NCI-H2107 treated with DMSO at 0.1 percent for 48 hours (cell line): ENCODE results near the gene TENM4.

Experiments used
- DNase-seq: peaks from one replicate; lab custom pipeline; 2025; ENCODE audit not compliant: unreplicated experiment; lab: John Stamatoyannopoulos, UW

Gene TENM4

DNA sequence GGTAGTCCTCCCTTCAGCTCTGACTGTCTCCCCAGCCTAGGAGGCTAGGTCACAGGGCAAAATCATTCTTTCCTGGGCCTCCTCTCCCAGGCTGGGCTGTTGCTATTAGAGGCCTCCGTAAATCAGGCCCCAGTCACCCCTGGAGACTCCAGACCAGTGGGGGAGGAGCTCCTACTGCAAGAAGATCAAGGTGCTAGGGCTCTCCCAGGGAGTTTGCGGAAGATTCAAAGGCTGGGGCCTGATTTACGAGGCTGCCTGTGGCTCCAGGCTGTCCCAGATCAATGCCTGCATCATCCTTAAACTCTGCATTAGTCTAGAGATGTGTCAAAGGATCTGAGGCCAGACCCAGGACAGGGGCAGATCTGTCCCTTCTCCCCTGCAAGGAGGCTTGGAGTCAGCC lies 346.2 kb downstream of the TENM4 start:
- no peak for DNase-seq

DNA sequence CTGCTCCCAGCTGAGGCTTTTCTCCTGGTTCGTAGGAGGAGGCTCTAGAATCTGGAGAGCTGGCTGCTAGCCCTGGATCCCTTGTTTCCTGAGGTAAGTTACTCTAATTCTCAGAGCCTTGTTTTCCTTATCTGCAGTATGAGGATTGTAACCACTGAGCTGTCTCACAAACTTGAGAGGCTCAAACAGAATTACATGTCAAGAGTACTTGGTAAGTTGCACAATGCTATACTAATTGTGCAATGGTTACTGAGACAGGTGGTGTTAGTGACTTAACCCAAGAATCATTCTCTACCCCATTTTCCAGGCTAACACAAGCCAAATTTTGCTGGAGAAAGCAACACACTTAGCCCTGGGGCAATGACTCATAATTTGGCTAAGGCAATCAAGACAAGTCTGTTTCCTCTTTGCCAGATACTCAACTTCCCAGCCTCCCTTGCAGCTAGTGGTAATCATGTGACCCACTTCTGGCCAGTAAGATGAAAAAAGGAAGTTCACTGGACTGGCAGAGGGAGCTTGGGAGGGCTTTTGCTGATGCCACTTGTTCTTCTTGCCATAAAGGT lies 348.0 kb downstream of the TENM4 start:
- DNase-seq, result no peak

DNA sequence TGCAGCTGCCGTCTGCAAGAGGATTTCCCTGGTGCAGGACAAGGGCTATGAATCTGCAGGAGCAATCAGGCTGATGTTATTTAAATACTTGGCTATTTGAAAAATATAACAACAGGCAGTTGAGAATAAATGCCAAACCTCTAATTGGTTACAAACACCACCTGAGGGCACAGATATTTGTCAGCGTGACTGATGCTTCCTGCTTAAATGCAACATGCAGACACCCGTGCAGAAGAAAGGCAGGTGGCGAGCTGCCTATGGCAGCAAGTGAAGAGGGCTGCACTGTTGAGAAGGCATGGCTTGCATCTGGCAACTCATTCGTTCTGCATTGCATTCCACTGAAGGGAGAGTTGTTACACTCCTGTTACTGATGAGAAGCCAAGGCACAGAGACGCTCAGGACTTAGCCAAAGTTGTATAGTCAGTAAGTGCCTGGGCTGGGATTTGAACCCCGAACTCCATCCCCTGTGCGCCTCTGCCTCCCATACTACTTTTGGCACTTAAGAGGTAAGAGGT lies 350.6 kb downstream of the TENM4 start:
- DNase-seq, result no peak

DNA sequence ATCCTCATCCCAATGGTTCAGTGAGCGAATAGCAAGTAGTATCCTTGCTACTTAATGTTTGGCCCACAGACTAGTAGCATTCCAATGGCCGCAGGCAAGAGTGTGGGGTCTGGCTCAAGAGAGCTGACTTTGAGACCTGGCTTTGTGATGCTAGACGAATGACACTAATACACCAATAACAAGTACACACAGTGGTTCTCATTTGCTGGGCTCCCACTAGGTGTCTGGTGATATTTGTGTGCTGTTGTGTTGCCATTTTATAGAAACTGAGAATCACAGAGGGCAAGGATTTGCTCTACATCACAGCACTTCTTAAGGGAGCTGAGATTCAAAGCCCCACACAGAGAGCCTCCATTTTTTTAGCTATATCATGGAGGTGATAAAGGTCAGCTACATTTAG lies 351.2 kb downstream of the TENM4 start:
- no peak for DNase-seq

DNA sequence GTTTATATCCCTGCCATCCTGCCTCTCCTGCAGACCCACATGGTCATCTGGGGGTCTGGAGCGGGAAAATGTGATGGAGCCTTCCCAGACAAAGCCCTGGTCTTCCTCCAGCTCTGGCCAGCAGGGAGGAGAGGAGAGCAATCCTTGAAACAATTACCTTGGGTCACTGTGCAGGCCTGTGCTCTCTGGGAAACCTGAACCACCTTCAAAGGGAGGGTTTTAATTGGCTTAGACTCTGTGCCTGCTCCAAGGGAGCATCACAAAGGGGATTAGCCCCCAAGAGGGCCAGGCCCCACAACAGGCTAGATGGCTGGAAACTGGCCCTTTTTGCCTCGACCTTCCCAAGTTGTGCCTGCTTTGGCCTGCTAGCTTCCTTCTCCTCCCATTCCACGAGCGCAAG lies 351.9 kb downstream of the TENM4 start:
- DNase-seq, result no peak

DNA sequence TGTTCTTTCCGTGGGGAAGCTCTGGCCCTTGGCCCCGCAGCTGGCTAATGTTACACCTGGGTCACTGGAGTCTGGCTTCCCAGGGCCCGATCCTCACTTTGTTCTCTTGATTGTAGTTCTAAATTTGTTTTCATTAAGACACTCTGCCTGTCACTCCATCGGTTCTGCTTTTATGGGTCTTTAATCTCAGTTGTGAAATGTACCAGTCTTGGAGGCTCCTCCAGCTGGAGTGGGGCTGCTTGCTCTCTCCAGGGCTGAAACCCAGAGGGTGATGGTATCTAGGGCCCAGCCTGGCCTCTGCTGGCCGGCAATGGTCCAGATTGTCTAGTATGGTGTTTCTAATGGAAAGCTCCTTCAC lies 352.9 kb downstream of the TENM4 start:
- DNase-seq, result no peak

DNA sequence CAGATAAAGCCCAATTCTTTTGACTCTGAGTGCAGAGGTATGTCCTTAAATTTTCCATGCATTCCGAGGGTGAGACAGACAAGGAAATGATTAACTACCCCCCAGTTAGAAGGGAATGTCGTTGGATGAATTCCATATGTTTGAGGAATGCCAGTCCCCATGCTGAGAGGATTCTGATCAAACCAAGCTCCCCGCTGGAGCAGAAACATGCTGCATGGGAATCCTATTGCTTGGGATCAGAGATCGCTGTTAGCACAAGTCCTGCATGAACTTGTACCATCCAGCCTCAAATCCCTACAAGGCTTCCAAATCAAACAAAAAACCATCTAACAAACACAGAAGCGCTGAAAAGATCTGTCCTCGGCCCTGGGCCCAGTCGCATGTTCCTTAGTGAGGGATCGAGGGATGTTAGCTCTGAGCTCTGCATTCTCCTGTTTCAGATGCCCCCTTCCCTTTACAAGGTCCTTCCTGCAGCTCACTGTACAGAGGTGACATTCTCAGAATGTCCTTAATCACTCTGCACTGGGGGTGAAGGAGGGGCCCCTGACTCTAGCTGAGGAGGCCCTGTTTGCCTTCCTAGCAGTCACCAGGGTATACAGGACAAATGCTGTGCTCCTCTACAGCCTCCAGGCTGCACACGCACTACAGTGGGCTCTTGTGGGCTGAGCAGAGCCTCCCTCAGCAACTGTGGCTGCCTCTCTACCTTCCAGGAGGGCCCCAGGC lies 353.4 kb downstream of the TENM4 start:
- no peak for DNase-seq

DNA sequence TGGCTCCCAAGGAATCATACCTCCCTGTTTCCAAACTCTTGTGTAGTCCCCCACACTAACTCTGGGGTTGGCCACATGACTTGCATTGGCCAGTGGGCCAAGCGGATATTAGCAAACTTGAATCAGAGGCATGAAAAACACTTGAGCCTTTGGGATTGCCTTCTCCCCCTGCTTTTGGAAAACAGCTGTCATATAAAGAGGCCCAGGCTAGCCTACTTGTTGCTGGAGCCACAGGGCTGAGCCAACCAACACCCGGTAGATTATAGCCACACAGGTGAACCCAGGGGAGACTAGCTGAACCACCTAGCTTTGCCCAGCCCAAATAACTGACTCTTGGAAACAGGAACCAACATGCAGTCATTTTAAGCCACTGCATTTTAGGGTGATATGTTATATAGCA lies 354.8 kb downstream of the TENM4 start:
- no peak for DNase-seq

DNA sequence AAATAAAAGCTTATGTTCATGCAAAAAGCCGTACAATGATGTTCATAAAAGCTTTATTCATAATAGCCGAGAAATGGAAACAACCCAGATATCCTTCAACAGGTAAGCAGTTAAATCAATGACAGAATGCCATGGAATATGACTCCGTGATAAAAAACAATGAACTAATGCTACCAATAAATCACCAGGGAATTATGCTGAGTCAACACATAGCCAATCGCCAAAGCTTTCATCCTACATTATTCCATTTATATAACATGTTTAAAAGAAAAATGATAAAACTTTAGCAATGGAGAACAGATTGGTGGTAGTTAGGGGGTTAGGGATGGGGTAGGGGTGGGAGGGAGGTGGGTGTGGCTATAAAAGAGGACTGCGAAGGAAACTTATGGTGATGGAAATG lies 356.4 kb downstream of the TENM4 start:
- DNase-seq, result no peak

DNA sequence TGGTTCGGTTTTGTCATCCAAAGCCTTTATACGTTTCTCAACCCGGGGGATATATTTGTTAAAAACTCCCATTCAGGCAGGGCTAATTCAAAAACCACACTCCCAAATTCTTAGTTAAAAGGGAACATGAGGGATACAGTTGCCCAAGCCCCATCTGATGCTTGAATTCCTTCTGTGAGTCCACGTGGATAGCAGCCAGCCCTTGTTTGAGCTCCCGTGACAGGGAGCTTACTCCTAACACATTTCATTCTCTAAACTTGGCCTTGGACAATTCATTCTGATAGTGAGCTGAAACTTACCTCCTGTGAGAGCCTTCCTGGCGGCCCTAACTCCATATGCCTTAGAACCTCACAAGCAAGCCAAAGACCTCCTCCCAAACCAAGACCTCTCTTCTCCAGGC lies 357.5 kb downstream of the TENM4 start:
- DNase-seq, result no peak

DNA sequence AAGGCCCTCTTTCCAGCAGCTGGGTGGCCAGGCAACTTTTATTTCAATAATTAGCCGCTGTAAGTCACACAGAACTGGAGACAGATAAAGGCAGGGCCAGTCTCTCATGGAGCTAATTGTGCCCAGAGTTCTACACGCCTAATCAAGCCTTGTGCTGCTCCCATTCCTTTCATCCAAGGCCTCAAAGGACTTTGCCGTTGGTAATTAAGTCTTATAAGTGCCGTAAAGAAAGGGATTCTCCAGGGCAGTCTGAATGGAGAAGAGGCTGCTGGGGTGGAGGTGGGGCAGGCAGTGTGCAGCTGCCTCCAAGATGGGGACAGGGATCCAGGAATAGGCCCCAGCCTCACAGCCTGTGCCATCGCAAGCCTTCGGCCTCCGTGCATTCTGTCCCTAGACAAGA lies 357.9 kb downstream of the TENM4 start:
- no peak for DNase-seq

DNA sequence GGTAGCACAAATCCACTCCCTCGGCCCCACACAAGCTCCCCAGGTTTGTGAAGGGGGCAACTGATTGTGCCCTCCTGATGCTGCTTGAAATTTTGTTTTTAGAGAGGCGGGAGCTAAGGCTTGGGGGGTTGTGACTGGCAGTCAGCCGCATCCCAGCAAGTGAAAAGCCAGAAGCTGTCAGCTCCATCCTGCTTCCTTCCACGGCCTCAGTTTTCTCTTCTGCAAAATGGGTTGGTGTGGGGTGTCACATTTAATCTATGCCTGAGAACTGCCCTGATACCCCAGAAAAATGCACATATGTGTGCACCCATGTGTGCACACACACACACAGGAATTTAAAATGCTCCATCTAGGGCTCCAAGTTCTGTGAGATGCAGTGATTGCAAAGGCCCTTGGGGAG lies 358.6 kb downstream of the TENM4 start:
- no peak for DNase-seq

DNA sequence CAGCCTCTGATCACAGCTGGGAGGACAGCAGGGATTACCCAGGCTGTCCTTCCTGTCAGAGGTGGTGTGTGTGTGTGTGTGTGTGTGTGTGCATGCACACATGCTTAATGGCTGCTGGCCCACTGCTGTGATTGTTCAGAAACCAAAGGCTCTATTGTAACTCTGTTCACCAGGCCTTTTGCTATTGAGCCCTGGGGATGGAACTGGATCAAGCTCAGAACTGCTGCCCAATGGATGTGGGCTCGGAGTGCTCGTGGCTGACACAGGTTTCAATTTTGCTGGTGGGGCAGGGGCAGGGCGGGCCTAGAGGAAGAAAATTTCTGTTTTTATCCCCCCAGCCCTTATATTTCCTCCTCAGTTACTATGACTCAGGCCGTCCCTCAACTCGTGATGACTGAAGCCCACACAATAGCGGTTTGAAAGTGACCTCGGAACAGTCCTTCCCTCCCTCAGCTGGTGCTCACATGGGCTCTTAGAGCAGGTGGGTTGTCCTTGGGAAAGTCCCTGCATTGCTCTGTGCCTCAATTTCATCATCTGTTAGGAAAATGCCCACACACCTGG lies 359.3 kb downstream of the TENM4 start:
- DNase-seq, result no peak

DNA sequence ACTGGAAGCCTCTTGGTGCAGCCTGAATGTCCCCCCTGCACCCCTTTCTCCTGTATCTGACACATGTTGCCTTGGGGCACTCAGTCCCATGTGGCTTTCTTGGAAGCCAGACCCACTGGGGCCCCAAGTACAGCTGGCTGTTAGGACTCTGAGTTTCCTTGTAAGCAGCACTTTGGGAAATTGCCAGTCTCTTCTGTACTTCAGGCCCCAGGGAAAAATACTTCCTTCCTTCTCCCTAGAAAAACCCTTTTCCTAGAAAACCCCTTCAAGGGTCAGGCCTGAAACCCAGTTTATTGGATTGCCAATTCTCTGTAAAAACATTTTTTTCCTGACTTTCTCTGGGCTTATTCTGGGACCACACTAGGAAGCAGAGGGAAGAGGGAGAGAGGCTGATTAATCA lies 360.3 kb downstream of the TENM4 start:
- DNase-seq, result no peak

DNA sequence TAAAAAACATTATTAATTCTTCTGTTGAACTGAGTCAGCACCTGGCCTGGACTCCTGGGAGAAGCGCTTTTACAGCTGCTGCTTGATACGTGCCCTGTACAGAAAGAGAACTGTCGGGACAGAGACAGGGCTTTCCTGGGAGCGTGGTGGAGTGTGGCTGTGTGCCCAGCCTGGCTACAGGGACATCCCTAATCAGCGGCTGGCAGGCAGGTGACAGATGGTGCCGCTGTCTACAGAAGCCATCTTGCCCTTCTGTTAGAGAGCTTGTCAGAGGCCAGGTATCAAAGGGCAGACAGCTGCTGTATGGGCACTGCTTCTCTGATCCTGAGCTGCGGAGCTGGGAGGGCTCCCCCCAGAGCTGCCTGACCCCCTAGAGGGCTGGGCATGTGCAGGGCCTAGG lies 361.8 kb downstream of the TENM4 start:
- peak; percentile 3 for DNase-seq

DNA sequence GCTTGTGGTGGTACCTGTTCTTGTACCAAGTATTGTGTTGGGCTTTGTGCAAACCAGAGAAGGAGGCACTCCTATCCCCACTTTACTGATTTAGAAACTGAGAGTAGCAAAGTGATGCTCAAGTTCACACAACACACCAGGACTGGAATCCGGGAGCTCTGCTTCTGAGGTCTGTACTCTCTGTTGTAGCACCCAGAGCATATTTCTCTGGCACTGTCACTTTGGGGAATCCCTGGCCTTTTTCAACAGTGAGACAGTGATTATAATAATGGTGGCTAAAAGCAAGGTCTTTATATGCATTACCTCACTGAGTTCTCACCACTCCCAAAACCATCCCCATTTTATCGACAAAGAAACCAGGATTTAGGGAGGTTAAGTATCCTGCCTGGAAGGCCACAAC lies 362.4 kb downstream of the TENM4 start:
- DNase-seq, result no peak

DNA sequence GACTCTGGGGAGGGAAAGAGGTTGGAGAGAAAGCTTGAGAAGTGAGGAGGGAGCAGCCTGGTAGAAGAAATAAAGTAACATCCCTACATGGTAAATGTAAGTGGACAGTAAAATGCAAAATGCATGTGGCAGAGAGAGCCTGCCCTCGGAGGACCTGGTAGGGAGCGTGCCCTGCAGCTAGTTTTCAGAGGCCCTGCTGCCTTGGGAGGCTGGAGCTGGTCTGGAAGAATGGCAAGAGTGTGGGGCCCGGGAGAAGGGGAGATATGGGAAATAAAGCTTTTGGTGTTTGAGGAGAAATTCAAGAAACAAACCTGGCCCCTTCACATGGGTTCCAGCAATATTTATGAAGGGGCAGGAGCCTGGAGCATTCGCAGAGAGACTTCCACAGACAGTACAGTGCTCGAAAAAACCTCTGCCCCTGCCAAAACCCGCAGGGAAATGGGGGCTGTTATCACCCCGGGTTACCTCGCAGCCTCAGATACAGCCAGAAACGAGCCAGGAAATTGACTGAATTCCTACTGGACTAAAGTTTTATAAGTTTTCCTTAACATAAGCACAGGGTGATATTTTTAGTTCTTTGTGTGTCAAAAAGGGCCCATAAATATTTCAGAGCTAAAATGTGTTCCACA lies 363.0 kb downstream of the TENM4 start:
- DNase-seq, result no peak

DNA sequence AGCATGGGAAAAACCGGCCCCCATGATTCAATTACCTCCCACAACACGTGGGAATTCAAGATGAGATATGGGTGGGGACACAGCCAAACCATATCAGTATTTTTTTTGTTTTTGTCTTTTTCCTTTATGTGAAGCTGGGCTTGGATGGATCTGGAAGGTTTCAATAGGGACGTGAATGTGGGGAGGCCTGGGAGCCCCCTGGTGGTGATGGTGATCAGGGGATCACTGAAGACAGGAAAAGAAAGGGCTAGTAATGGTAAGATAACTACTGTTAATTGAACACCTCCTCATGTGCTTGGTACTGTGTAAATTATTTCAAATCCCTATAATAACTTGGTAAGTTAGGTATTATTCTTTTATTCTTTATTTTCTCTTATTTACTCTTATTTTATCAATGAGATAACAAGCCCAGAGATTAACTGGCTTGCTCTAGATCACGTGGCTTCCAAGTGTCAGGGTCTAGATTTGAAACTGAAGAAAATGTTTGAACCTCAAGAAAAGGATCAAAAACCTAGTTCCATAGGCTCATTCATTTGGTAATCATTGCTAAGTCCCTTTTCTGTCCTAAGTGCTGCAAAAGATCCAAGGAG lies 364.2 kb downstream of the TENM4 start:
- no peak for DNase-seq

DNA sequence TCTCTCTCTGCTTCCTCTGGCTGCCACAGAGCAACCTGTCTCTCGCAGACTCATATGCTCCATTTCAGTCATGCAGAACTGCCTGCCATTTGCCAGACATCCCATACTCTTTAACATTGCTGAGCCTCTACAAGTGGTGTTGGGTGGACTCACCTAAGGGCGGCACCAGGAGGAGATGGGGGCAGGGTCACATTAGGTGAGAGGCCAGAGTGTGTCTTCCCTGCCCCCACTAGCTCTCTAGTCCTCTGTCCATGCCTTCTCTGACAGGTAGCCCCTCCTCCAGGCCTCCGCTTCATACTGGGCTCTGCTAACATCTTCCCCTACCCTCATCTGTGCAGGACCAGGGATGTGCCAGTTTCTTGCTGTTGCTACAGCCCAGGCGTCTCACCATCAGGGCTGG lies 366.3 kb downstream of the TENM4 start:
- no peak for DNase-seq

DNA sequence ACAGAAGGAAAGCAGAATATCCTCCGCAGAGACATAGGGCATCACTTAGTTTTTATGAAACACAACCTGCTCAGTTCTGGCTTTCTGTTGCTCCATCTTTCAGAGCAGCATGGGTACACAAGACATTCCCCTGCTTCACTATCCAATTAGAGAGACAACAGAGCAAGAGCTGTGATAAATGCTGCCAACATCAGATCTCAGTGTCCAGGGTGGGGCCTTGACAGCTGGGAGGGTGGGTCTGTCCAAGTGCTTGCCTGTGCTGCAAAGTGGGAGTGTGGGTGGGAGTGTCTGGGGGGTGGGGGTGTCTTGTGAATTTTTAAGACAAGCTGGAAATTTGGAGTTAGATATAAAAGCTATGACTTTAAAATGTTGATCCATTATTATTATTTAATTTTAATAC lies 369.6 kb downstream of the TENM4 start:
- no peak for DNase-seq

DNA sequence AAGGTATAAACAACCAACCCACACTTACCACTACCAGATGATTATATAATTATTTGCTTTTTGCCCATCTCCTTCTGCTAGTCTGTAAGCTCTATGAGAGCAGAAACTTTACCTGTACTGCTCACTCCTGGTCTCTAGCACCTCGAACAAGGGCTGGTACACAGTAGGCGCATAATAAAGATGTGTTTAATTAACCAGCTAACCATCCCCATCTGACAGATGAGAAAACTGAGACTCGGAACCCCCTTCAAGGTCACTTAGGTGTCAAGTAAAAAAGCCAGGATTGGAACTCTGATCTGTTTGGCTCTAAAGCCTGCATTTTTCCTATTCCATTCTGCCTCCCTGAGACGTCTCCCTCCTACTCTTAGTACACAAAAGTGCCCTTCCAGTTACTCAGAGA lies 370.3 kb downstream of the TENM4 start:
- no peak for DNase-seq

DNA sequence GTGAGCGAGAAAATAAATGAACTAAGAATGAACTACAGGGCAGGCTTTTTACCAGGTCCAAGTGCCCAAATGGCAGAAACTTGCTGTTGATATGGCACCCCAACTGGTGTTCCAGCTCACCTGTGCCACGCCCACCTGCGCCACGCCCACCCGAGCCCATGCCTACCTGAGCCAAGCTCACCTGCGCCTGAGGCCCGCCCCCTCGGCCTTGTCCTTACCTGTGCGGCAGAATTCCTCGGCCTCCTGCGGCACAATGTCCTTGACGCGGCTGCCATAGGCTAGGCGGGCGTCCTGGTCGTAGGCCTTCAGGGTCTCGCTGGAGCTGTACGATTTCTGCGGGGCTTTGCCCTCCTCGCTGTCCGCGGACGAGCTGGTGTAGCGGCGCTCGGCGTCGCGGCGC lies 371.3 kb downstream of the TENM4 start:
- no peak for DNase-seq
